ENCODE results near the gene SLC51A.
A peak's percentile ranks its signal among the peaks of the same experiment; 100 is the strongest.
"Not testable (repeated sequence)": the region's sequence is repeated elsewhere in the genome, so short reads cannot be mapped to it uniquely, and the experiment has no call there.

SLC51A gene

GRCh38 chr3:196244166-196244565, 27.8 kb downstream of the SLC51A start:
- DNase-seq, result not testable (repeated sequence)

GRCh38 chr3:196246612-196247308, 30.4 kb downstream of the SLC51A start:
- peak; percentile 41 for DNase-seq

GRCh38 chr3:196251918-196252317, 35.6 kb downstream of the SLC51A start:
- no peak for DNase-seq

- DNase-seq, result no peak
Observed at GRCh38 chr3:196254376-196255283, 38.3 kb downstream of the SLC51A start.

- DNase-seq, result no peak
Observed at GRCh38 chr3:196255776-196256175, 39.4 kb downstream of the SLC51A start.

GRCh38 chr3:196260784-196261183, 44.5 kb downstream of the SLC51A start:
- DNase-seq, result no peak

GRCh38 chr3:196263819-196264218, 47.5 kb downstream of the SLC51A start:
- DNase-seq, result no peak

GRCh38 chr3:196268284-196269163, 52.2 kb downstream of the SLC51A start:
- peak; percentile 91 for DNase-seq

- DNase-seq, result no peak
Observed at GRCh38 chr3:196270499-196270898, 54.2 kb downstream of the SLC51A start.

GRCh38 chr3:196272826-196273225, 56.5 kb downstream of the SLC51A start:
- no peak for DNase-seq

GRCh38 chr3:196273655-196274054, 57.3 kb downstream of the SLC51A start:
- DNase-seq, result no peak

- no peak for DNase-seq
Observed at GRCh38 chr3:196274585-196274984, 58.3 kb downstream of the SLC51A start.

- DNase-seq, result peak; percentile 28
Observed at GRCh38 chr3:196275126-196275525, 58.8 kb downstream of the SLC51A start.

GRCh38 chr3:196280689-196281440, 64.5 kb downstream of the SLC51A start:
- no peak for DNase-seq

GRCh38 chr3:196281962-196282361, 65.6 kb downstream of the SLC51A start:
- DNase-seq, result no peak

Measured in fibroblast of skin of back (primary cell).